Activated CD8-positive, alpha-beta memory T cell treated with anti-CD3 and anti-CD28 coated beads, Interleukin-2, amount 50 U/mL, for 1 hour (primary cell): ENCODE results near the gene SPDYE4.

ENCODE experiments used
- DNase-seq: peaks from one replicate; pipeline ENCODE4 v3.0.0-alpha.2; 2020; ENCODE audit errors: extremely low read depth

The SPDYE4 gene

GRCh38 chr17:8785547-8786413, 27.4 kb upstream of the SPDYE4 start:
- DNase-seq = peak; percentile 25

- no peak for DNase-seq
These were observed 23.8 kb upstream of the SPDYE4 start for GRCh38 chr17:8782176-8782575.

- DNase-seq = no peak
These were observed 23.4 kb upstream of the SPDYE4 start for GRCh38 chr17:8781776-8782175.

GRCh38 chr17:8776881-8777280, 18.5 kb upstream of the SPDYE4 start:
- DNase-seq = no peak

GRCh38 chr17:8776248-8776647, 17.9 kb upstream of the SPDYE4 start:
- no peak for DNase-seq

- DNase-seq = no peak
These were observed 8.4 kb upstream of the SPDYE4 start for GRCh38 chr17:8766731-8767130.

GRCh38 chr17:8762012-8762411, 3.7 kb upstream of the SPDYE4 start:
- no peak for DNase-seq

GRCh38 chr17:8757189-8757588, 1.2 kb downstream of the SPDYE4 start:
- no peak for DNase-seq

GRCh38 chr17:8755590-8756255, 2.6 kb downstream of the SPDYE4 start:
- no peak for DNase-seq

GRCh38 chr17:8754890-8755289, 3.5 kb downstream of the SPDYE4 start:
- no peak for DNase-seq

- no peak for DNase-seq
These were observed 4.3 kb downstream of the SPDYE4 start for GRCh38 chr17:8753976-8754440.

- no peak for DNase-seq
These were observed 5.0 kb downstream of the SPDYE4 start for GRCh38 chr17:8753136-8753975.

- DNase-seq = no peak
These were observed 8.7 kb downstream of the SPDYE4 start for GRCh38 chr17:8749616-8750015.

GRCh38 chr17:8747742-8748141, 10.6 kb downstream of the SPDYE4 start:
- no peak for DNase-seq

- DNase-seq = no peak
These were observed 11.7 kb downstream of the SPDYE4 start for GRCh38 chr17:8746501-8747236.

- DNase-seq = peak; percentile 47
These were observed 12.5 kb downstream of the SPDYE4 start for GRCh38 chr17:8745586-8746500.

GRCh38 chr17:8744086-8744785, 14.1 kb downstream of the SPDYE4 start:
- no peak for DNase-seq

GRCh38 chr17:8742819-8743218, 15.5 kb downstream of the SPDYE4 start:
- DNase-seq = no peak

- DNase-seq = no peak
These were observed 16.1 kb downstream of the SPDYE4 start for GRCh38 chr17:8742274-8742673.

- DNase-seq = no peak
These were observed 16.6 kb downstream of the SPDYE4 start for GRCh38 chr17:8741771-8742170.
